Erythroblast (primary cell): Measurements from ENCODE around the gene GABRG1.

Source experiments
- GATA1 ChIP-seq: IDR thresholded peaks from 2 replicates; pipeline ENCODE4 v1.6.1; 2011; ENCODE audit warnings: low read depth, mild to moderate bottlenecking, control low read depth, low read length, moderate library complexity
- POLR2A ChIP-seq: IDR thresholded peaks from 2 replicates; pipeline ENCODE4 v1.6.1; 2011; ENCODE audit warnings: mild to moderate bottlenecking, low read length

GRCh38 chr4:45989775-45990174 lies 134.1 kb downstream of the GABRG1 start:
- TF ChIP-seq POLR2A (no peak), GATA1 (no peak)
